Measurements from ENCODE around the gene SORBS2. TPM values are rescaled to one million over a fixed set of nuclear protein-coding genes. Genes with fewer than 3 reads are reported as not detected.
A peak's percentile ranks its signal among the peaks of the same experiment; 100 is the strongest.

Gene SORBS2
- total RNA-seq, 2 donors from 2014 or later = 7.0 to 13.8 TPM

DNA sequence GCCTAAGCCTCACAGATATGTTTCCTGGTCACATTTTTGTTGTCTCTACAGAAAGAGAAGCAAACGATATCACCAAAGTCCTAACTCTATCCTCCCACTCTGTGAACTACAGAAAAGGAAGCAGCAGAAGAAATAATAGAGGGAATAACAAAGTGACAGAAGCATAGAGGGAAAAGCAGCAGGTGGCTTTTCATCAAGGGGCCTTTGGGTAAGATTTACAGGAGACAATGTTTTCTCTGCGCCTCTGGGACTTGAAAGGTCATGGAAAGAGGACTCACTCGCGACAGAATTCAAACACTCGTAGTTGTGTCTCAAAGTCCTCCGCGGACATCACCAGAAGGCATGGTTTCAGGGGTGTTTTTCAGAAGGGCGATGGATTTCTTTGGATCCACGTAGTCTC lies 66.1 kb downstream of the SORBS2 start:
- Histone ChIP-seq H3K27ac (ENCODE audit: low read depth, low read length) (peak overlapping the region; percentile 6), H3K36me3 (ENCODE audit: control insufficient read depth, insufficient read depth, low read length) (no peaks in the 10 kb centered on the region), H3K27me3 (ENCODE audit: control insufficient read depth, insufficient read depth, low read length, poor library complexity, severe bottlenecking) (no peaks in the 10 kb centered on the region), H3K9ac (ENCODE audit: extremely low read depth, low read length, poor library complexity, severe bottlenecking) (no peak overlapping the region), H3K4me1 (ENCODE audit: control insufficient read depth, insufficient read depth, low read length) (no peaks in the 10 kb centered on the region), H3K4me3 (ENCODE audit: low read length) (no peak overlapping the region), H3K9me3 (ENCODE audit: control insufficient read depth, low read length) (no peaks in the 10 kb centered on the region)
- no peak overlapping the region for H3K4me3 Mint-ChIP-seq
- TF ChIP-seq, protein P1, sequence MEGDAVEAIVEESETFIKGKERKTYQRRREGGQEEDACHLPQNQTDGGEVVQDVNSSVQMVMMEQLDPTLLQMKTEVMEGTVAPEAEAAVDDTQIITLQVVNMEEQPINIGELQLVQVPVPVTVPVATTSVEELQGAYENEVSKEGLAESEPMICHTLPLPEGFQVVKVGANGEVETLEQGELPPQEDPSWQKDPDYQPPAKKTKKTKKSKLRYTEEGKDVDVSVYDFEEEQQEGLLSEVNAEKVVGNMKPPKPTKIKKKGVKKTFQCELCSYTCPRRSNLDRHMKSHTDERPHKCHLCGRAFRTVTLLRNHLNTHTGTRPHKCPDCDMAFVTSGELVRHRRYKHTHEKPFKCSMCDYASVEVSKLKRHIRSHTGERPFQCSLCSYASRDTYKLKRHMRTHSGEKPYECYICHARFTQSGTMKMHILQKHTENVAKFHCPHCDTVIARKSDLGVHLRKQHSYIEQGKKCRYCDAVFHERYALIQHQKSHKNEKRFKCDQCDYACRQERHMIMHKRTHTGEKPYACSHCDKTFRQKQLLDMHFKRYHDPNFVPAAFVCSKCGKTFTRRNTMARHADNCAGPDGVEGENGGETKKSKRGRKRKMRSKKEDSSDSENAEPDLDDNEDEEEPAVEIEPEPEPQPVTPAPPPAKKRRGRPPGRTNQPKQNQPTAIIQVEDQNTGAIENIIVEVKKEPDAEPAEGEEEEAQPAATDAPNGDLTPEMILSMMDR (conservative IDR thresholded peaks at IDR 0.05) = no peak
- H3K4me1 Mint-ChIP-seq = peaks cover 7% of the 10 kb centered on the region
- no peak overlapping the region for H3K27ac Mint-ChIP-seq
- no peaks in the 10 kb centered on the region for H3K36me3 Mint-ChIP-seq (ENCODE audit: low read depth)
- H3K9me3 Mint-ChIP-seq = no peaks in the 10 kb centered on the region
- peaks cover 14% of the 10 kb centered on the region for H3K27me3 Mint-ChIP-seq (ENCODE audit: insufficient read depth)
- 61 to 85% methylated on average over 6 to 9 of the region's 9 CpGs for WGBS, 2 experiments (ENCODE audit: insufficient coverage in 1 of 2, insufficient read length in 1 of 2)
- no peak for DNase-seq

GRCh38 chr4:185744946-185745345 lies 67.0 kb downstream of the SORBS2 start:
- no peak overlapping the region for H3K9ac ChIP-seq (ENCODE audit: extremely low read depth, low read length, poor library complexity, severe bottlenecking)
- no peak overlapping the region for H3K4me3 ChIP-seq (ENCODE audit: low read length)
- 92 to 94% methylated on average over 3 to 9 of the region's 9 CpGs for WGBS, 2 experiments (ENCODE audit: insufficient coverage in 1 of 2, insufficient read length in 1 of 2)
- H3K4me1 ChIP-seq (ENCODE audit: control insufficient read depth, insufficient read depth, low read length) = no peaks in the 10 kb centered on the region
- no peaks in the 10 kb centered on the region for H3K36me3 Mint-ChIP-seq (ENCODE audit: low read depth)
- TF ChIP-seq, protein P1 (conservative IDR thresholded peaks at IDR 0.05) = no peak
- DNase-seq = no peak
- H3K27ac Mint-ChIP-seq = no peak overlapping the region
- no peak overlapping the region for H3K27ac ChIP-seq (ENCODE audit: low read depth, low read length)
- H3K9me3 Mint-ChIP-seq = no peaks in the 10 kb centered on the region
- H3K27me3 ChIP-seq (ENCODE audit: control insufficient read depth, insufficient read depth, low read length, poor library complexity, severe bottlenecking) = no peaks in the 10 kb centered on the region
- peaks cover 7% of the 10 kb centered on the region for H3K4me1 Mint-ChIP-seq
- peaks cover 20% of the 10 kb centered on the region for H3K27me3 Mint-ChIP-seq (ENCODE audit: insufficient read depth)
- H3K9me3 ChIP-seq (ENCODE audit: control insufficient read depth, low read length) = no peaks in the 10 kb centered on the region
- no peaks in the 10 kb centered on the region for H3K36me3 ChIP-seq (ENCODE audit: control insufficient read depth, insufficient read depth, low read length)
- H3K4me3 Mint-ChIP-seq = no peak overlapping the region

- H3K9me3 ChIP-seq (ENCODE audit: control insufficient read depth, low read length) = no peaks in the 10 kb centered on the region
- peaks cover 7% of the 10 kb centered on the region for H3K4me1 Mint-ChIP-seq
- TF ChIP-seq, protein P1 (conservative IDR thresholded peaks at IDR 0.05) = no peak
- H3K4me3 ChIP-seq (ENCODE audit: low read length) = no peak overlapping the region
- H3K36me3 Mint-ChIP-seq (ENCODE audit: low read depth) = no peaks in the 10 kb centered on the region
- H3K27me3 Mint-ChIP-seq (ENCODE audit: insufficient read depth) = peaks cover 22% of the 10 kb centered on the region
- H3K27ac Mint-ChIP-seq = no peak overlapping the region
- H3K9me3 Mint-ChIP-seq = no peaks in the 10 kb centered on the region
- H3K36me3 ChIP-seq (ENCODE audit: control insufficient read depth, insufficient read depth, low read length) = no peaks in the 10 kb centered on the region
- no peaks in the 10 kb centered on the region for H3K27me3 ChIP-seq (ENCODE audit: control insufficient read depth, insufficient read depth, low read length, poor library complexity, severe bottlenecking)
- H3K9ac ChIP-seq (ENCODE audit: extremely low read depth, low read length, poor library complexity, severe bottlenecking) = no peak overlapping the region
- H3K27ac ChIP-seq (ENCODE audit: low read depth, low read length) = no peak overlapping the region
- no peak for DNase-seq
- H3K4me3 Mint-ChIP-seq = no peak overlapping the region
- no peaks in the 10 kb centered on the region for H3K4me1 ChIP-seq (ENCODE audit: control insufficient read depth, insufficient read depth, low read length)
- 96 to 100% methylated on average over 1 of the region's 1 CpG for WGBS, 2 experiments (ENCODE audit: insufficient coverage in 1 of 2, insufficient read length in 1 of 2)
Observed at GRCh38 chr4:185744488-185744862, 67.5 kb downstream of the SORBS2 start.

Data from endodermal cell (in vitro differentiated cells).